ENCODE measurements around the gene ATXN2L. TPM values are rescaled to one million over a fixed set of nuclear protein-coding genes. Genes with fewer than 3 reads are reported as not detected.

The ATXN2L gene
- total and polyA plus RNA-seq, 2 of the 13 experiments (the other 11 are each of a cell fraction or from before 2014, with no cell fraction given), result 40.8 to 55.1 TPM

- TF ChIP-seq ZNF432 (CRISPR knock-in tag; IDR thresholded peaks at IDR 0.05; ENCODE audit: borderline replicate concordance) (no peak), MLX (CRISPR knock-in tag; IDR thresholded peaks at IDR 0.05) (no peak), MAFG (CRISPR knock-in tag; IDR thresholded peaks at IDR 0.05) (0 out of 2 replicates have a peak, but pooled peaks have one; percentile 20), ADNP (CRISPR knock-in tag; IDR thresholded peaks at IDR 0.05) (peak; percentile 97), ZNF225 (CRISPR knock-in tag; IDR thresholded peaks at IDR 0.05) (peak; percentile 68; the same call in 1 of the 2 replicates), XRCC5 (optimal IDR thresholded peaks at IDR 0.05; ENCODE audit: low read length) (peak; percentile 99), SP2 (CRISPR knock-in tag; IDR thresholded peaks at IDR 0.05) (peak; percentile 80), ASH2L (IDR thresholded peaks at IDR 0.05; ENCODE audit: insufficient read length, low read depth, low read length) (peak; percentile 94), ZBTB3 (CRISPR knock-in tag; IDR thresholded peaks at IDR 0.05; ENCODE audit: borderline replicate concordance, low read depth) (no peak)
- TF ChIP-seq, protein P1, sequence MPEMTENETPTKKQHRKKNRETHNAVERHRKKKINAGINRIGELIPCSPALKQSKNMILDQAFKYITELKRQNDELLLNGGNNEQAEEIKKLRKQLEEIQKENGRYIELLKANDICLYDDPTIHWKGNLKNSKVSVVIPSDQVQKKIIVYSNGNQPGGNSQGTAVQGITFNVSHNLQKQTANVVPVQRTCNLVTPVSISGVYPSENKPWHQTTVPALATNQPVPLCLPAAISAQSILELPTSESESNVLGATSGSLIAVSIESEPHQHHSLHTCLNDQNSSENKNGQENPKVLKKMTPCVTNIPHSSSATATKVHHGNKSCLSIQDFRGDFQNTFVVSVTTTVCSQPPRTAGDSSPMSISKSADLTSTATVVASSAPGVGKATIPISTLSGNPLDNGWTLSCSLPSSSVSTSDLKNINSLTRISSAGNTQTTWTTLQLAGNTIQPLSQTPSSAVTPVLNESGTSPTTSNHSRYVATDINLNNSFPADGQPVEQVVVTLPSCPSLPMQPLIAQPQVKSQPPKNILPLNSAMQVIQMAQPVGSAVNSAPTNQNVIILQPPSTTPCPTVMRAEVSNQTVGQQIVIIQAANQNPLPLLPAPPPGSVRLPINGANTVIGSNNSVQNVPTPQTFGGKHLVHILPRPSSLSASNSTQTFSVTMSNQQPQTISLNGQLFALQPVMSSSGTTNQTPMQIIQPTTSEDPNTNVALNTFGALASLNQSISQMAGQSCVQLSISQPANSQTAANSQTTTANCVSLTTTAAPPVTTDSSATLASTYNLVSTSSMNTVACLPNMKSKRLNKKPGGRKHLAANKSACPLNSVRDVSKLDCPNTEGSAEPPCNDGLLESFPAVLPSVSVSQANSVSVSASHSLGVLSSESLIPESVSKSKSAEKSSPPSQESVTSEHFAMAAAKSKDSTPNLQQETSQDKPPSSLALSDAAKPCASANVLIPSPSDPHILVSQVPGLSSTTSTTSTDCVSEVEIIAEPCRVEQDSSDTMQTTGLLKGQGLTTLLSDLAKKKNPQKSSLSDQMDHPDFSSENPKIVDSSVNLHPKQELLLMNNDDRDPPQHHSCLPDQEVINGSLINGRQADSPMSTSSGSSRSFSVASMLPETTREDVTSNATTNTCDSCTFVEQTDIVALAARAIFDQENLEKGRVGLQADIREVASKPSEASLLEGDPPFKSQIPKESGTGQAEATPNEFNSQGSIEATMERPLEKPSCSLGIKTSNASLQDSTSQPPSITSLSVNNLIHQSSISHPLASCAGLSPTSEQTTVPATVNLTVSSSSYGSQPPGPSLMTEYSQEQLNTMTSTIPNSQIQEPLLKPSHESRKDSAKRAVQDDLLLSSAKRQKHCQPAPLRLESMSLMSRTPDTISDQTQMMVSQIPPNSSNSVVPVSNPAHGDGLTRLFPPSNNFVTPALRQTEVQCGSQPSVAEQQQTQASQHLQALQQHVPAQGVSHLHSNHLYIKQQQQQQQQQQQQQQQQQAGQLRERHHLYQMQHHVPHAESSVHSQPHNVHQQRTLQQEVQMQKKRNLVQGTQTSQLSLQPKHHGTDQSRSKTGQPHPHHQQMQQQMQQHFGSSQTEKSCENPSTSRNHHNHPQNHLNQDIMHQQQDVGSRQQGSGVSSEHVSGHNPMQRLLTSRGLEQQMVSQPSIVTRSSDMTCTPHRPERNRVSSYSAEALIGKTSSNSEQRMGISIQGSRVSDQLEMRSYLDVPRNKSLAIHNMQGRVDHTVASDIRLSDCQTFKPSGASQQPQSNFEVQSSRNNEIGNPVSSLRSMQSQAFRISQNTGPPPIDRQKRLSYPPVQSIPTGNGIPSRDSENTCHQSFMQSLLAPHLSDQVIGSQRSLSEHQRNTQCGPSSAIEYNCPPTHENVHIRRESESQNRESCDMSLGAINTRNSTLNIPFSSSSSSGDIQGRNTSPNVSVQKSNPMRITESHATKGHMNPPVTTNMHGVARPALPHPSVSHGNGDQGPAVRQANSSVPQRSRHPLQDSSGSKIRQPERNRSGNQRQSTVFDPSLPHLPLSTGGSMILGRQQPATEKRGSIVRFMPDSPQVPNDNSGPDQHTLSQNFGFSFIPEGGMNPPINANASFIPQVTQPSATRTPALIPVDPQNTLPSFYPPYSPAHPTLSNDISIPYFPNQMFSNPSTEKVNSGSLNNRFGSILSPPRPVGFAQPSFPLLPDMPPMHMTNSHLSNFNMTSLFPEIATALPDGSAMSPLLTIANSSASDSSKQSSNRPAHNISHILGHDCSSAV (CRISPR knock-in tag; IDR thresholded peaks at IDR 0.05; ENCODE audit: borderline replicate concordance), result peak; percentile 79; the same call in 1 of the 2 replicates
- TF ChIP-seq, protein P2, sequence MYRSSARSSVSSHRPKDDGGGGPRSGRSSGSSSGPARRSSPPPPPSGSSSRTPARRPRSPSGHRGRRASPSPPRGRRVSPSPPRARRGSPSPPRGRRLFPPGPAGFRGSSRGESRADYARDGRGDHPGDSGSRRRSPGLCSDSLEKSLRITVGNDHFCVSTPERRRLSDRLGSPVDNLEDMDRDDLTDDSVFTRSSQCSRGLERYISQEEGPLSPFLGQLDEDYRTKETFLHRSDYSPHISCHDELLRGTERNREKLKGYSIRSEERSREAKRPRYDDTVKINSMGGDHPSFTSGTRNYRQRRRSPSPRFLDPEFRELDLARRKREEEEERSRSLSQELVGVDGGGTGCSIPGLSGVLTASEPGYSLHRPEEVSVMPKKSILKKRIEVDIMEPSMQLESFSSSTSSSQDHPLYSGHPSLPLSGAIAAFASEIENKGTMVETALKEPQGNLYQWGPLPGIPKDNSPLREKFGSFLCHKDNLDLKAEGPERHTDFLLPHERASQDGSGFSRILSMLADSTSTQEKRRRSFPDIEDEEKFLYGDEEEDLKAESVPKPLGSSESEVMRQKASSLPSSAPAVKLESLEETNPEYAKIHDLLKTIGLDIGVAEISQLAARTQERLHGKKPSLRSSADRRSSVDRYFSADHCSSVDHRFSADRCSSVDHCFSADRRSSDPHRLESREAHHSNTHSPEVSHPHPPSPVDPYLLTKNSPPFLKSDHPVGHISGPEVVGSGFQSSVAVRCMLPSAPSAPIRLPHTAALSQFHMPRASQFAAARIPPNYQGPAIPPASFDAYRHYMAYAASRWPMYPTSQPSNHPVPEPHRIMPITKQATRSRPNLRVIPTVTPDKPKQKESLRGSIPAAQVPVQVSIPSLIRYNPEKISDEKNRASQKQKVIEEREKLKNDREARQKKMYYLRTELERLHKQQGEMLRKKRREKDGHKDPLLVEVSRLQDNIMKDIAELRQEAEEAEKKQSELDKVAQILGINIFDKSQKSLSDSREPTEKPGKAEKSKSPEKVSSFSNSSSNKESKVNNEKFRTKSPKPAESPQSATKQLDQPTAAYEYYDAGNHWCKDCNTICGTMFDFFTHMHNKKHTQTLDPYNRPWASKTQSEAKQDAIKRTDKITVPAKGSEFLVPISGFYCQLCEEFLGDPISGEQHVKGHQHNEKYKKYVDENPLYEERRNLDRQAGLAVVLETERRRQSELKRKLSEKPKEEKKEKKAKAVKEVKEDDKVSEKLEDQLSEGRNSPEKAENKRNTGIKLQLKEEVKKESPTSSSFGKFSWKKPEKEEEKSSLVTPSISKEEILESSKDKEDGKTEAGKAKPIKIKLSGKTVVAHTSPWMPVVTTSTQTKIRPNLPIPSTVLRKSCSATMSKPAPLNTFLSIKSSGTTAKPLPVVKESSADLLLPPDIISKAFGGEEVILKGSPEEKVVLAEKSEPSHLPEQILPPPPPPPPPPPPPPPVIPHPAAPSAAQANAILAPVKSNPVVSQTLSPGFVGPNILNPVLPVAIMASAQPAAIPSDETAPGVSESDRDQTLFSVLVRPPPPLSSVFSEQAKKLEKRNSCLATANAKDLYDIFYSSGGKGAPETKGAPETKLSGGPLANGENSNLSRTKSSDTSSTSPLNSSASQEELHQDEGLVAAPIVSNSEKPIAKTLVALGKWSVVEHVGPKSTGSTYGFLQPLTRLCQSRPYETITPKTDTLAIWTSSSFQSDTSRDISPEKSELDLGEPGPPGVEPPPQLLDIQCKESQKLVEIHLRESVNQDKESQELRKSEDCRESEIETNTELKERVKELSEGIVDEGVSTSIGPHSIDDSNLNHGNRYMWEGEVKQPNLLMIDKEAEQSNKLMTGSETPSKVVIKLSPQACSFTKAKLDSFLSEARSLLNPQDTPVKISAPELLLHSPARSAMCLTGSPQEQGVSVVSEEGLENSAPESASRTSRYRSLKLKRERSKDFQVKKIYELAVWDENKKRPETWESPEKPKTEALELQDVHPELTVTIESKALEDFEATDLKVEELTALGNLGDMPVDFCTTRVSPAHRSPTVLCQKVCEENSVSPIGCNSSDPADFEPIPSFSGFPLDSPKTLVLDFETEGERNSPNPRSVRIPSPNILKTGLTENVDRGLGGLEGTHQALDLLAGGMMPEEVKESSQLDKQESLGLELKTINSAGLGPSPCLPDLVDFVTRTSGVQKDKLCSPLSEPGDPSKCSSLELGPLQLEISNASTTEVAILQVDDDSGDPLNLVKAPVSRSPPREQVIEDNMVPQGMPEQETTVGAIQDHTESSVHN (CRISPR knock-in tag; IDR thresholded peaks at IDR 0.05), result no peak
These were observed 23.5 kb downstream of the ATXN2L start, which contains the start of gene TUFM (continued) for GRCh38 chr16:28846080-28846932.
